ENCODE results near the gene FHL1. TPM values are rescaled to one million over a fixed set of nuclear protein-coding genes. Genes with fewer than 3 reads are reported as not detected.

Gene FHL1
- total RNA-seq, 1 experiment from 2014 or later: 0.73 TPM

- intact Hi-C loops (cut with micrococcal nuclease; ENCODE audit: unreplicated experiment): no loop called here
- TF ChIP-seq, protein P1, sequence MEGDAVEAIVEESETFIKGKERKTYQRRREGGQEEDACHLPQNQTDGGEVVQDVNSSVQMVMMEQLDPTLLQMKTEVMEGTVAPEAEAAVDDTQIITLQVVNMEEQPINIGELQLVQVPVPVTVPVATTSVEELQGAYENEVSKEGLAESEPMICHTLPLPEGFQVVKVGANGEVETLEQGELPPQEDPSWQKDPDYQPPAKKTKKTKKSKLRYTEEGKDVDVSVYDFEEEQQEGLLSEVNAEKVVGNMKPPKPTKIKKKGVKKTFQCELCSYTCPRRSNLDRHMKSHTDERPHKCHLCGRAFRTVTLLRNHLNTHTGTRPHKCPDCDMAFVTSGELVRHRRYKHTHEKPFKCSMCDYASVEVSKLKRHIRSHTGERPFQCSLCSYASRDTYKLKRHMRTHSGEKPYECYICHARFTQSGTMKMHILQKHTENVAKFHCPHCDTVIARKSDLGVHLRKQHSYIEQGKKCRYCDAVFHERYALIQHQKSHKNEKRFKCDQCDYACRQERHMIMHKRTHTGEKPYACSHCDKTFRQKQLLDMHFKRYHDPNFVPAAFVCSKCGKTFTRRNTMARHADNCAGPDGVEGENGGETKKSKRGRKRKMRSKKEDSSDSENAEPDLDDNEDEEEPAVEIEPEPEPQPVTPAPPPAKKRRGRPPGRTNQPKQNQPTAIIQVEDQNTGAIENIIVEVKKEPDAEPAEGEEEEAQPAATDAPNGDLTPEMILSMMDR (IDR thresholded peaks at IDR 0.05; ENCODE audit: unreplicated experiment): no peak
- Mint-ChIP-seq H3K9me3 (ENCODE audit: low read depth, unreplicated experiment) (no peaks in the 10 kb centered on the region), H3K27me3 (ENCODE audit: unreplicated experiment) (no peaks in the 10 kb centered on the region), H3K36me3 (ENCODE audit: insufficient read depth, unreplicated experiment) (no peaks in the 10 kb centered on the region), H3K4me1 (ENCODE audit: low read depth, unreplicated experiment) (no peaks in the 10 kb centered on the region), H3K4me3 (ENCODE audit: low read depth, unreplicated experiment) (no peak overlapping the region), H3K27ac (ENCODE audit: unreplicated experiment) (no peak overlapping the region)
- CTCF ChIA-PET: no interaction called here
- DNase-seq: no peak
- no TSS peak for BruUV-seq (replicated peaks)
Measured at GRCh38 chrX:136220540-136220939, 73.2 kb downstream of the FHL1 start.

DNA sequence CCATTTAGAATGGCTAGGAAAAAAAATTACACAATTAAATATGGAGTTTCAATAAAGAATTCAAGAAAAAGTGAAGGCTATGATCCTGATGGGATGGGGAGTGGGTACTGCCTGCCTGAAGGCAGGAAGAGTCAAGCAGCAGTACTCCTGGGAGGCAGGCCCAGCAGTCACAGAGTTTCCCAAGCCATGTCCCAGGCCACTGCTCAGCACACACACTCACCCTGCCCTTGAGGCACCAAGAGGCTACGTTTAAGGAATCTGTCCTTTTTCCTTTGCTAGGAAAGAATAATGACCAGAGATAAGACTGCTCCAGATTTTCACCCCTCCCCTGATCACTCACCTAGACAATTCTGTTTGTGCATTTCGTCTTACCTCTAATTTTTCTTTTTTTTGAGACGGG is 73.6 kb downstream of the FHL1 start:
- H3K9me3 Mint-ChIP-seq (ENCODE audit: low read depth, unreplicated experiment): no peaks in the 10 kb centered on the region
- no peak overlapping the region for H3K27ac Mint-ChIP-seq (ENCODE audit: unreplicated experiment)
- TF ChIP-seq, protein P1 (IDR thresholded peaks at IDR 0.05; ENCODE audit: unreplicated experiment): no peak
- H3K27me3 Mint-ChIP-seq (ENCODE audit: unreplicated experiment): no peaks in the 10 kb centered on the region
- H3K36me3 Mint-ChIP-seq (ENCODE audit: insufficient read depth, unreplicated experiment): no peaks in the 10 kb centered on the region
- no peaks in the 10 kb centered on the region for H3K4me1 Mint-ChIP-seq (ENCODE audit: low read depth, unreplicated experiment)
- CTCF ChIA-PET: no interaction called here
- BruUV-seq (replicated peaks): no TSS peak
- no peak overlapping the region for H3K4me3 Mint-ChIP-seq (ENCODE audit: low read depth, unreplicated experiment)
- no peak for DNase-seq
- intact Hi-C loops (cut with micrococcal nuclease; ENCODE audit: unreplicated experiment): no loop called here

- no peaks in the 10 kb centered on the region for H3K27me3 Mint-ChIP-seq (ENCODE audit: unreplicated experiment)
- H3K4me3 Mint-ChIP-seq (ENCODE audit: low read depth, unreplicated experiment): no peak overlapping the region
- DNase-seq: no peak
- no peak overlapping the region for H3K27ac Mint-ChIP-seq (ENCODE audit: unreplicated experiment)
- intact Hi-C loops (cut with micrococcal nuclease; ENCODE audit: unreplicated experiment): no loop called here
- no TSS peak for BruUV-seq (replicated peaks)
- CTCF ChIA-PET: no interaction called here
- TF ChIP-seq, protein P1 (IDR thresholded peaks at IDR 0.05; ENCODE audit: unreplicated experiment): no peak
- no peaks in the 10 kb centered on the region for H3K9me3 Mint-ChIP-seq (ENCODE audit: low read depth, unreplicated experiment)
- no peaks in the 10 kb centered on the region for H3K36me3 Mint-ChIP-seq (ENCODE audit: insufficient read depth, unreplicated experiment)
- no peaks in the 10 kb centered on the region for H3K4me1 Mint-ChIP-seq (ENCODE audit: low read depth, unreplicated experiment)
Measured at GRCh38 chrX:136221851-136222513, 74.6 kb downstream of the FHL1 start.

- CTCF ChIA-PET: no interaction called here
- H3K9me3 Mint-ChIP-seq (ENCODE audit: low read depth, unreplicated experiment): no peaks in the 10 kb centered on the region
- no peak overlapping the region for H3K4me3 Mint-ChIP-seq (ENCODE audit: low read depth, unreplicated experiment)
Measured at GRCh38 chrX:136227074-136227473, 79.7 kb downstream of the FHL1 start.

More at GRCh38 chrX:136227074-136227473, 79.7 kb downstream of the FHL1 start:
- H3K36me3 Mint-ChIP-seq (ENCODE audit: insufficient read depth, unreplicated experiment): peaks cover 5% of the 10 kb centered on the region
- BruUV-seq (replicated peaks): no TSS peak
- intact Hi-C loops (cut with micrococcal nuclease; ENCODE audit: unreplicated experiment): no loop called here
- TF ChIP-seq, protein P1 (IDR thresholded peaks at IDR 0.05; ENCODE audit: unreplicated experiment): no peak
- DNase-seq: no peak
- H3K27me3 Mint-ChIP-seq (ENCODE audit: unreplicated experiment): no peaks in the 10 kb centered on the region
- H3K27ac Mint-ChIP-seq (ENCODE audit: unreplicated experiment): no peak overlapping the region
- no peaks in the 10 kb centered on the region for H3K4me1 Mint-ChIP-seq (ENCODE audit: low read depth, unreplicated experiment)
